Activated CD4-positive, alpha-beta T cell treated with anti-CD3 and anti-CD28 coated beads for 24 hours (primary cell): ENCODE results near the gene FGD5.

Source experiments
- DNase-seq, 2 donors: peaks; one replicate each; pipeline ENCODE4 v3.0.0-alpha.2; 2020; ENCODE audit warnings: low read depth in 2 of 2

FGD5 gene

DNA sequence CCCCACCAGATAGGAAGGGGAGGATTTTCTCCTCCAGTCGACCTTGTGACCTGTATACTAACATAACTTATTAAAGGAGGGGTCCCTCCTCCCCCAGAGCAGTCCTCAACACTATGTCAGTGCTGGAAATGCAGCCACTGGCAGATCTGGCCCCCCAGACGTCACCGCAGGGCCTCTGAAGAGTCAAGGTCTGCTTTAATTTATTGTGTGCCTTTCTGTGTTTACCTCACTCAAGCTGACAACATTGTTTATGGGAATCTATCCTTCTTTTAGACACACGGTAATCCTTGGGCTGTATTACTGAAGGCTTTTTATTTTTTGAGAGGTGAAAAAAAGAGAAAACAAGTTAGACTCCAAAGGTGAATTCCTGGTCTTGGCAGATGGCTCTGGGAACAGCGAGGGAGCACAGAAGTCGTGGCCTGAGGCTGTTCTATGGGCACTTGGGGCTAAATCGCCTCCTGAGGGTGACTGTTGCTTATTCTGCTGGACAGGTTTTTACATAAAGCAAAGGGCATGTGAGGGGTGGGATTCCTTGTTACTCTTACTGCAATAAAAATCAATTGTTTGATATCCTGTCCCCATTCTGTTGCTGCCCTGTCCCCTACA lies 115.2 kb downstream of the FGD5 start:
- DNase-seq, result no peak

DNA sequence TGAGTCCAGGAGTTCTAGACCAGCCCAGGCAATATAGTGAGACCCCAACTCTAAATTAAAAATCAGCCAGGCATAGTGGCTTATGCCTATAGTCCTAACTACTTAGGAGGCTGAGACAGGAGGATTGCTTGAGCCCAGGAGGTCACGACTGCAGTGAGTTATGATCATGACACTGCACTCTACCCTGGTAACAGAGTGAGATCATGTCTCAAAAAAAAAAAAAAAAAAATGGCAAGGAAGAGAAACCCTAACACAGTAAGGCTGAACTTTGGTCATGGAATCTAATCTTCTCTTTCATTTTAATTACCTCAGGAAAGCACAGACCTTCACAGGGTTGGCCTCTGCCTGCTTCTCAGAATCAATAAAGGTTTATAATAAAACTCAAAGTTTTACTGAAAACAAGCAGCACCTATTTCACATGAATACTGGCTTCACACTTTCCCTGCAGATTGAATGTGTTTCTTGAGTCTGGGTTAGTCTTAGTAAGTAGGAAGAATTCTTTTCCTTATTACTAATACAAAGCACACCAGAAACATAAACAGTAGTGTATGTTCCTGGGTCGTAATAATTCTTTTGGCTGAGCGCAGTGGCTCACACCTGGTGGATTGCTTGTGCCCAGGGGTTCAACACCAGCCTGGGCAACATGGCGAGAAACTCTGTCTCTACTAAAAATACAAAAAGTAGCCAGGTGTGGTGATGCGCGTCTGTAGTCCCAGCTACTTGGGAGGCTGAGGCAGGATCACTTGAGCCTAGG lies 117.0 kb downstream of the FGD5 start:
- DNase-seq, result no peak

DNA sequence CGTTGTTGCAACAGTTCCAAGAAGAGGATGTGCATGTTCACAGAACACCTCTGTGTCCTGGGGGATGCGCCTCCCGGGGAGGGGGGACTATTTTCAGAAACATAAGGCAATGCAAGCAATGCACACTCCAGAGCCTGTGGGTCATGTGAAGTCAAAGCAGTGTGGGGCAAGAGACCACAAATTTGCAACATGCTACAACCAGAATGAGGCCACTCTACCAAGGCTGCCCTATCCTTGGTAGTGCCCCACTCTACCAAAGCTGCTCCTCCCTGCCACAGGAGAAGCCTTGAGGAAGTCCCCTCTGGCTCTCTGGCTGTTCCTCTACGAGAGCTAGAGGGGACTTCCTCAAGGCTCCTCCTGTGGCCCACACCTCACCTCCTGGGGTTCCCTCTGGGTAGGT lies 120.2 kb downstream of the FGD5 start:
- DNase-seq, result no peak

DNA sequence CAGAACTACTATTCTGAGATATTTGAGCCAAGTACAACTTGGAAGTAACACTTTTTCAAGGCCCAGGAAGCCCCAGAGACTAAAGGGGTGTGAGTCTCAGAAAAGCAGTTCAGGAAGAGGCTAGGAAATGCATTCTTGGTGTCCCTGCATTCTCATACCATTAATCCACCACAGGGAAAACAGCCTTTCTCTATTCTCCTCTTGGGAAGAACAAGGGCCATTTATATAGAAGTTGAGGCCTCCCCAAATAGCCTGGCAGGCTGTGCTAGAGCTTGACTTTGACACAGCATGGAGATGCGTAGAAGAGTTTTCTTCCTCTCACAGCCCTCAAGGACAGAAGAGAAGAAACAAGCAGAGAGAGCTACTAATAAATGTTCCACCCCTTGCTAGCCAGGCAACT lies 123.1 kb downstream of the FGD5 start:
- DNase-seq, result no peak

DNA sequence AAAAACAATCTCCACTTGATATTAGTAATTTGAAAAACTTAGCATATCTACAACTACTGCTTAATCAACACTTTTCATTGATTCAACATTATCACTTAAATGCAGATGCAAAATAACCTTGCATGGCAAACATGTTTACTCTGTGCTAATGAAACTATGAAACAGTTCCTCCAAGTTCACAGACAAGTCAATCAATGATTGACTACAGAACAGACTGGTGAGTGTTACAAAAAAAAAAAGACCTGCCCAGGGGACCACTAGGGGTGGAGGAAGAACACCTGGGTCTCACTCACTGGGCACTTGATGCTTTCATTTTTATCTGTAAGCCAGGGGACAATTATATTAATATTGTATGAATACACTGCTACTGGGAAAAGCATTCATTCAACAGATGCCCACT lies 124.3 kb downstream of the FGD5 start:
- no peak for DNase-seq

DNA sequence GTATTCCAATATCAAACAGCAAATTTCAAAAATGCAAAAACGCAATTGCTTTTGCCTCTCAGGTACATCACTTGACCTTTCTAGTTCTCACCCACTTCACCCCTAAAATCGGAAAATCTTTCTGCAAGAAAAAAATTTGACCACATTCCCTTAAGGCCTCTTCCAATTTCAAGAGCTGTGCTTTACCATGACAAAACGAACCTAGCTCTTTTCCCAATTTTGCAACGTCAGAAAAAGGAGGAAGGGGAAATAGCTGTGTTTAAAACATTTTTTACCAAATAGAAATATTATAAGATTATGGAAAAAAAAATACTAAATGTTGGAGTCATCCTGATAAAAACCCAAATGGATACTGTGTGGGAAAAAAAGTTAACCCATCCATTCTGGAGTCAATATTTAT lies 127.5 kb downstream of the FGD5 start:
- DNase-seq, result no peak

DNA sequence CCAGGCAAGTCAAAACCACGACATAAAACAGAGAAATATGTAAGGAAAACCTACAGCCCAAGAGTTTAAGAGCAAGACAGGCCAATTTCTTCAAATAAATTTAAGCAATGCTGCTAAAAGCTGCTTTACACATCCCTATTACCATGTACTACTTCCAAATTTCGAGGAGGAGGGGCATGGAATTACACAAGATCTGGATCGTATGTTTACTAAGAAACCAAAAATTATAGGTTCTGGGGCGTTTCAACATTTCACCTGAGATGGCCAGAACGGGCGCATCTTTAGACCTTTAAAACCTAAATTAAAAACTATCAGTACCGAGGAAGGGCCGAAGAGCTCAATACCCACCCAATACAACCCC lies 128.0 kb downstream of the FGD5 start:
- no peak for DNase-seq

DNA sequence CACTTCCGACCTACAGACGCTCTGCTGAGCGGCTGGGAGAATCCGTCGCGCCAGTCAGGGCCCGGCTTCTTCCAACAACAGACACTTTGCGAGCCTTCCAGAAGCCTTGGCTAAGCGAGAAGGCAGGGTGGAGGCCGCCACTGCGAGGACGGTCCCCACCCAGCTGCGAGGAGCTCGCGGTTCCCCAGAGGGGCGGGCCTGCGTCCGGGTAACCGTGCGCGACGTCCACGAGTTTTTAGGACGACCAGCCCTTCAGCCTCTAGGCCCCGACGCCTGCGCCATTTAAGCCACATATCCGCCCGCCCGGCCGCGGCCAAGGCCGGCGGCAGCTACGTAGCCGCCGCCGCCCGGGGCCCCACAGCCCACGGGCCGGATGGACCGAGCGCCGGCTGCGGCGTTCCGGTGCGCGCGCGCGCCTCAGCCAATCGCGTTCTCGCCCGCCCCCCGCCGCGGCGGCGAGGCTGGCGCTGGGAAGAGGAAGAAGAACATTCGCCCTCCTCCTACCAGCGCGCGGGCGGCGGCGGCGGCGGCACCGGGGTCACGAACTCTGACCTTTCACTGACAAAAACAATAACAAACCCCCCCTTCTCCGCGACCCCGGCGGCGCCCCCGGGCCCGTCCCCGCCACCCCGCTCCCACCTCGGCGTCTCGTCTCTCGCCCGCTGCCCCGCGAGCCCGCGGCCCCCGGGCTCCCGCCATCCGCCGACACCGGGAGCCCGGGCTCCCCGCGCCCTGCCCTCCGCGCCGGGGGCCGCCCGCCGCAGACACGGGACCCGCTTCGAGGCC lies 128.5 kb downstream of the FGD5 start, which contains the start of gene NR2C2:
Gene NR2C2 (plus strand): TSS at position 484 of the 786 bp plus-strand sequence. CDS start 56,332 bp downstream, outside the sequence.
- DNase-seq, result peak; percentile 80 to 81

DNA sequence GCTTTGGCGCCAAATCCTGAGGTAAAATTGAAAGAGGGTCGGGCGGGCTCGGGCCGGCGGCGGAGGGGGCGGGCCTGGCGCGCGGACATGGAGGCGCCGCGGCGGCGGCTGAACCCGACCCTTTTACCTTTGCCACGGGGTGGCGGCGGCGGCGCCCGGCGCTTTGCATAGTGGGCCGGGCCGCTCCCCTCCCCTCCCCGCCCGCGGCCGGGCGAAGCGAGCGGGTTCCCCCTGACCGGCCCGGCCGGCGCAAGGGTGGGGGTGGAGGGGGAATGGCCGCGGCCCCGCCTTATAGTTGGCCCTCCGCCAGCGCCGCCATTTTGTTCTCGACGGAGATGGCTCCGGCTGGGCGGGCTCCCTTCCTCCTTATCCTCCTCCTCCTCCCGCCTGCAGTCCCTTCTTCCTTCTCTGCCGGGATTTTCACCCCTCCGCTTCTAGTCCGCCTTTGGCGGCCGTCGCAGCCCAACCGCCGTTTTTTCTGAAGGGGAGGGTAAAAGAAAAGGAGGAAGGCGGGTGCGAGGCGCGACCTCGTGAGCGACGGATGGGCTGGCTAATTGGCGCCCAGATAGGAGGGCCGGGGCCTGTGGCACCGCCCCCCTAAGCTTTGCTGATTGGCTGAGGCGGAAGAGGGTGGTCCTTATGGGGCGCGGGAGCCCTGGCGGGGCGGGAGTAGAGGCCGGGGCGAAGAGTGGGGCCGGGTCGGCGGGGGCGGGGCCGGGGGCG lies 129.3 kb downstream of the FGD5 start:
- peak; percentile 91 to 93 for DNase-seq

DNA sequence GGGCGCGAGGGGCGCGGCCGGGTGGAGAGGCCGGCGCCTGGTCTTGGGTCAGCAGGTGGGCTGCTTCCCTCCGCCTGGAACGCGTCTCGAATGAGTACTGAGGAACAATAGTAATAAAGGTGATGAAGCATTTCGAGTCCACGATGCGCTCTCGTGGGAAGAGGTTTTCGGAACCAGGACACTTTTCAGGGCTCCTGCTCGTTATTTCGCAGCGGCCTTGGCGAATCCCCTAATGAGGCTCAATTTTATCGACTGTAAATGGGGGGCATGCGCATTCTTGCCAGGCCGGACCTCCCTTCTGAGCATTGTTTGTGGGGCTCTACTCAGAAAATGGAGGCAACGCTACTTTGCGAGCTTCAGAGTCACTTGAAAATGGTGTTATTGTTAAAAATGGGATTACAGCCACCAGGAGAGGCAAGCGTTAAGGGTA lies 129.9 kb downstream of the FGD5 start:
- no peak for DNase-seq

DNA sequence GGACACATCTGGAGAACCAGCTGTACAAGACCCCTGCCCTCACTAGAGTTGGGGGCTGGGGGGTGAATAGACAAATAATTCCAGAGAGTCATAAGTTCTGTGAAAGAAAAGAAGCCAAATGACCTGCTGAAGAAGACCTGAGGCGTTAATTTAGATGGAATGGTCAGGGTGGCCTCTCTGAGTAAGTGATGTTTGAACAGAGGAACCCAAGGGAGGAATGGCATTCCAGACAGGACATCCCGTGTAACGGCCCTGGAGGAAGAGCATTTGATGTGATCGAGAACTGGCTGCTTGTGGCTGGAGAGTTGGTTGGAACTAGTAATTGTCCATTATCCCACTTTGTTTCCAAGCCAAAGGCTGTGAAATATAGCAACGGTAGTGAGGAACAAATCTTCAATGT lies 130.4 kb downstream of the FGD5 start:
- no peak for DNase-seq

DNA sequence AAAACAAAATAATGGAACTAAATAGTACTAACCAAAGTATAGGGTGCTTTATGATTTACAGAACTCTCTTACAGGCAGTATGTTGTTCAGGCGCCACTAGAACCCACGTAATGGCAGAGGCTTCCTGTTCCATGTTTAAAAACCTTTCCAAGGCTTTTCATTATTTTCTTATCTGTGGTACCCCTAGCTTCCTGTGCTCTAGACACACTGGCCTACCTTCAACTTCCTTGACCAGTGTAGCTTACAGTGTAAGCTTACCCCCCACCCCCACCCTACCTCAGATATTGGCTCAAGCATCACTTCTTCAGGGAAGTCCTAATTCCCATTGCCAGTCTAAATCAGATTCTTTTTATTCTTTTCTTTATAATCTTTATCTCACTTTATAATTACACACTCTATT lies 131.5 kb downstream of the FGD5 start:
- DNase-seq, result no peak

DNA sequence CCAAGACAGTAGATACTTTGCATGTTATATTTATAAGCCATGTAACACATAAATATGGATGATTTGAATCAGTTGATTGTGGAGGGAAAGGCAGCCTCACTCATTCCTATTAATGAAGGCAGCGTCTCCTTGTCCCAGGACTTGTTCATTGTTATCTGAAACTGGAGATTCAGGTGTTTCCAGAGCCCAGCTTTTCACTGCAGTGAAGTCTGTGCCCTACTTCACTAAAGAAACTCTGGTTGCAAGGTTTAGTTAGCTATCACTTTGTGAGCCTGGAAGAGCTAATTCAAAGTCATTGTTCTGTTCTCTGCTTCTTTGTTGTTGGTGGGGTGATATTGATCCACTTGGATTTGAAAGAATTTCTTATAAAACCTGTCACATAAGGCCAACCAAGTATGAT lies 138.4 kb downstream of the FGD5 start:
- DNase-seq, result no peak

DNA sequence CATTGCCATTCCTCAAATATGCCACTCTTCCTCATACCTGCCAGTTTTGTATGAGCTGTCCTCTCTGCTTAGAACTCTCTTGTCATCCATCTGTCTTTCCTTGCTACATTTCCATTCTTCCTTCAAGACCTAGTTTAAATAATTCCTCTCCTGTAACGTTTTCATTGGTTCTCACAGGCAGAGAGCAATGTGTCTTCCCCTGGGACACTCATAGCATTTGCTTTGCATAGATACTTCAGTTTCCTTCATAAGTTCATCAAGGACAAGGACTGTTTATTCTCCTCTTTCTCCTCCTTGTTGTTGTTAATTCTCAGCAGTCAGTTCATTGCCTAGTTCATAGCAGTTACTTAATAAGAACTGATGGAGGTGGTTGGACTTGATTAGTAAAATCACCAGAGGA lies 139.2 kb downstream of the FGD5 start:
- DNase-seq, result no peak

DNA sequence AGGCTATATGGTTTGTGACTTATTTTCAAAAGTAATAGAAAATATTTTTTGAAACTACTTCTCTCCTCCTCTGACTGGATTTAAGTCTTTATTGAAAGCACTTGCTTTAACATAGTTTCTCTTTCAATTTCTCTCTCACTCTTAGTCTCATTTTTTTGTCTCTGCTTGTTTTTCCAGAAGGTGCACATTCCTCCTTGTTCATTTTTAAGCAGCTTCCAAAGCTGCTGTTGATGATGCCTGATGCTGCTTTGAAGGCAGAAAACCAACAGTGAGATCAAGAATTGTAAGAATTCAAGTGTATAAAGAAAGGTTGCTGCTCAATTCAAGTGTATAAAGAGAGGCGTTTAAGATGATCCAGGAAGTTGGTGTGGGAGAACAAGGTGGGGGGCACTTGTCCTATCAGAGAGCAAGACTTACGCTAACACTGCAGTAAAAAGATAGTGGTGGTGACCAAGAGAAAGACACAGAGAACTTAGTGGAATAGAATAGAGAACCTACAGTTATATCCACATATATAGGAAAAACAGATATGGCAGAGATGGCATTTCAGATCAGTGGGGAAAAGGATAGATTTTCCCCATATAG lies 140.7 kb downstream of the FGD5 start:
- no peak for DNase-seq

DNA sequence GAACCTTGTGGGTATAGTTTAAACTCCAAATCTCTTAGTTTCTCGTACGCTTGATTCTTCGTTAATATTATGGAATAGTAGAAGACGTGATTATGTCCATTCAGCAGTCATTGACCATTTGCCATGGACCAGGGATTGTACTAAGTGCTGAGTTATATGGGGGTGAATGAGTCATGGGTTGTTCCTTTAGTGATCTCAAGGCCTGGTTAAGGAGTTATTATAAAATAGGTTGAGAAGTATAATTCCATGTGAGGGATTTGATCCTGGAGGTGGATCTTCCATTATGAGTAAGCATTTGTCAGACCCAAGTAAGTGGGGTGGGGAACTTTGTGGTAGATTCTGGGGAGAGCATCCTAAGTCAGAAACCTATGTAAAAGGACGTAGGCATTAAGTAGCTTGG lies 144.0 kb downstream of the FGD5 start:
- no peak for DNase-seq

DNA sequence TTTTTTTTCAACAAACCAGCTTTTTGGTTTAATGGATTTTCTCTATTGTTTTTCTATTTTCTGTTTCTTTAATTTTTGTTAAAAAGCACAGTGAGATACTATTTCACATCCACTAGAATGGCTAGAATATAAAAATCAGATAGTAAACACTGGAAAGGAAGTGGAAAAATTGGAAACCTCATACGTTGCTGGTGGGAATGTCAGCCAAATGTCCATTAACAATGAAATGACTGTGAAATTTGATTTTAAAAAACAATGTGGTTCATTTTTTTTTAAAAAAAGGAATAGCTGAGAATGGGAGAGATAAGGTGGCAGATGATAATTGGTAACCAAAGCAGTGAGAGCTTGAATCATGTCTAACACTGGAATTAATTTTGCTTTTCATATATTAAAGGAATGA lies 148.5 kb downstream of the FGD5 start:
- DNase-seq, result no peak

DNA sequence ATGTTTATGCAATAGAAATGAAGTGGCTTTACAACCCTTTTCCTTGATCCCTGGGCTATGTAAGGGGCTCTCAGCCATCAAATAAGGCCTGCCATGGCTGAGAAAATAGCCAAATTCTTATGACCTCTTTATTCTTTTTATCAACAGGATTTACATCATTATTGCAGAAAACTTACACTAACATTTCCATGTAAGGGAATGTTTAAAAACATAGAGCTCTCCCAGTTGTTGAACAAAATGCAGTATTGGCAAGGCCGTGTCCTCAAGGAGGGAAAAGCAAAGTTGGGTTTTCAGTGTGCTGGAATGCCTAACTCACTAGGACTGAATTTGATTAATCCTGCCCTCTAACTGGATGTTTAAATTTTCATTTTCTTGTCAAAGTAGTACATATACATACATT lies 150.9 kb downstream of the FGD5 start:
- DNase-seq, result no peak

DNA sequence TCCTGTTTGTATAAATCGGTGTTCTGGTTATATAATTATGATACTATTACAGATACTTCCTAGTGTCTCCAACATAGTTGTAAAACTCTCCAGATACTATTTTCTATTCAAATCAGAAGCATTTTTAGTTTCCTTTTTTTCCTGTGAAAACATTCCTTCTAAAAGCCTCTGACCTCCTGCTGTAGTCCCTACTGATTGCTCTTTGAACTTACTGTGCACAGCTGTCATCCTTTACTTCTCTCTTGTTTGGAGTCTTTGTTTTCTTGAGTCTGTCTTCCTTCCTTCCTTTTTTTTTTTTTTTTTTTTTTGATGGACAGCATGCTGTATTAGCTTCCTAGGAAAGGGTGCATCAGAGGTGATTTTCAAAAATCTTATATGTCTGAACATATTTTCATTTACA lies 157.6 kb downstream of the FGD5 start:
- DNase-seq, result no peak

DNA sequence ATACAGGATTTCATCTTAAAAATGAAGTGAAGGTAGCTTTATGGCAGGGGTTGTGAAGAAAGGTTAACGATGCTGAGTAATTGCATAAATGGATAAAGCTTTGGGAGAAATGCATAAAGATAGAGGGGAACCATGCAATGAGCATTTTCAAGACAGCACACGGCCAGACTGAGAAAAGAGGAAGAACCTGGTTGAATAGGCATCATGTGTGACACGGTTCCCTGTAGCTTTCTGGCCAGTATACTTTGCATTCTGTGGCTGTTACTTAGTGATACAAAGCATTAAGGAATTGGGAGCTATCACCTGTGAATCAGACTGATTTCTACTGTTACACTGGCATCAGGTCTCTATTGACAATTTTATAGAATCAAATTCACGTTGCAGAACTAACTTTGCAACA lies 161.9 kb downstream of the FGD5 start:
- DNase-seq, result no peak
